Hepatocyte (in vitro differentiated cells): Measurements from ENCODE around the gene PORCN. TPM values are rescaled to one million over a fixed set of nuclear protein-coding genes. Genes with fewer than 3 reads are reported as not detected.
A peak's percentile ranks its signal among the peaks of the same experiment; 100 is the strongest.

ENCODE experiments used
- DNase-seq: peaks from one replicate; pipeline ENCODE4 v3.0.0-alpha.2; 2016; ENCODE audit warnings: low spot score
- H2AFZ ChIP-seq: fragments of 200-600 bp; sonication (generic); 2 replicates; pipeline ENCODE4 v1.6.0; 2016; ENCODE audit warnings: antibody characterized with exemption, mild to moderate bottlenecking
- H3K27ac ChIP-seq: fragments of 200-600 bp; sonication (generic); 2 replicates; pipeline ENCODE4 v1.5.1; 2016; ENCODE audit warnings: mild to moderate bottlenecking
- H3K27me3 ChIP-seq: fragments of 200-600 bp; sonication (generic); 2 replicates; pipeline ENCODE4 v1.6.1; 2016
- H3K36me3 ChIP-seq: fragments of 200-600 bp; sonication (generic); replicated peaks from 2 replicates; pipeline ENCODE4 v1.5.1; 2016; ENCODE audit warnings: low read depth; ENCODE audit not compliant: insufficient read depth
- H3K4me1 ChIP-seq: fragments of 200-600 bp; sonication (generic); 2 replicates; pipeline ENCODE4 v1.5.1; 2016; ENCODE audit warnings: mild to moderate bottlenecking, moderate library complexity; ENCODE audit not compliant: insufficient read depth
- H3K4me2 ChIP-seq: fragments of 200-600 bp; sonication (generic); 2 replicates; pipeline ENCODE4 v1.6.0; 2016
- H3K4me3 ChIP-seq: fragments of 200-600 bp; sonication (generic); 2 replicates; pipeline ENCODE4 v1.5.1; 2016; ENCODE audit warnings: mild to moderate bottlenecking
- H3K79me2 ChIP-seq: fragments of 200-600 bp; sonication (generic); 2 replicates; pipeline ENCODE4 v1.6.0; 2017; ENCODE audit warnings: mild to moderate bottlenecking
- H3K9me2 ChIP-seq: fragments of 200-600 bp; sonication (generic); replicated peaks from 2 replicates; pipeline ENCODE4 v1.6.0; 2017; ENCODE audit warnings: mild to moderate bottlenecking; ENCODE audit not compliant: insufficient read depth
- H3K9me3 ChIP-seq: fragments of 200-600 bp; sonication (generic); 2 replicates; pipeline ENCODE4 v1.5.1; 2016; ENCODE audit warnings: low read depth, mild to moderate bottlenecking
- H4K20me1 ChIP-seq: fragments of 200-600 bp; sonication (generic); 2 replicates; pipeline ENCODE4 v1.6.0; 2016; ENCODE audit warnings: mild to moderate bottlenecking; ENCODE audit not compliant: insufficient read depth, poor library complexity, severe bottlenecking
- CTCF ChIP-seq: fragments of 200-600 bp; sonication (generic); IDR thresholded peaks from 2 replicates; pipeline ENCODE4 v1.5.1; 2016; ENCODE audit warnings: antibody characterized with exemption, mild to moderate bottlenecking; ENCODE audit not compliant: poor library complexity
- EZH2 ChIP-seq: fragments of 200-600 bp; sonication (generic); IDR thresholded peaks from 2 replicates; pipeline ENCODE4 v1.6.1; 2016; ENCODE audit warnings: antibody characterized with exemption, mild to moderate bottlenecking, borderline replicate concordance
- EZH2phosphoT487 ChIP-seq: fragments of 200-600 bp; sonication (generic); IDR thresholded peaks from one replicate; pipeline ENCODE4 v1.6.1; 2018; ENCODE audit warnings: antibody characterized with exemption, mild to moderate bottlenecking, low read depth, moderate library complexity; ENCODE audit not compliant: unreplicated experiment, severe bottlenecking
- WGBS: methylation state at CpG from one replicate; pipeline ENCODE4 v1.1.6; 2016; ENCODE audit warnings: low lambda C conversion rate; ENCODE audit errors: missing lambda C conversion rate; 5-methylcytosine and 5-hydroxymethylcytosine counted together
- polyA plus RNA-seq: library from polyadenylated mRNA; unstranded; fragments of >200 nt; fragmentation: Nextera tagmentation; extraction: Ambion mirVana; gene quantifications from 2 replicates; pipeline ENCODE4 v1.2.1, GENCODE V29; 2016
- total RNA-seq: library from RNA; depleted of rRNA; stranded (reverse); fragments of >200 nt; gene quantifications from 2 replicates; pipeline ENCODE4 v1.2.3, GENCODE V29; 2014

PORCN gene
- total and polyA plus RNA-seq, 2 experiments from 2014 or later = 7.9 to 12.8 TPM

- Histone ChIP-seq H2AFZ (peak overlapping the region; percentile 37), H3K27me3 (no peaks in the 10 kb centered on the region), H3K9me2 (no peaks in the 10 kb centered on the region), H4K20me1 (no peaks in the 10 kb centered on the region), H3K4me2 (peak overlapping the region; percentile 72), H3K27ac (peak overlapping the region; percentile 69), H3K4me1 (no peaks in the 10 kb centered on the region), H3K4me3 (no peak overlapping the region), H3K79me2 (peaks cover 19% of the 10 kb centered on the region), H3K9me3 (no peaks in the 10 kb centered on the region), H3K36me3 (no peaks in the 10 kb centered on the region)
- no peak for DNase-seq
- TF ChIP-seq CTCF = no peak
- TF ChIP-seq EZH2phosphoT487 = no peak
- TF ChIP-seq EZH2 = no peak
- WGBS = 65% methylated on average over 2 of the region's 2 CpGs
Measured at GRCh38 chrX:48520976-48521352, 12.2 kb downstream of the PORCN start.

- Histone ChIP-seq H3K4me3 (peak within 1 kb of the TSS; percentile 77), H3K9me3 (no peaks in the 10 kb centered on the region), H3K4me1 (no peaks in the 10 kb centered on the region), H3K36me3 (no peaks in the 10 kb centered on the region), H3K4me2 (peak within 1 kb of the TSS; percentile 85), H4K20me1 (no peaks in the 10 kb centered on the region), H3K9me2 (no peaks in the 10 kb centered on the region), H2AFZ (peak within 1 kb of the TSS; percentile 55), H3K27ac (peak within 1 kb of the TSS; percentile 94), H3K27me3 (no peaks in the 10 kb centered on the region), H3K79me2 (peaks cover 19% of the 10 kb centered on the region)
- 42% methylated on average over 47 of the region's 66 CpGs for WGBS
- TF ChIP-seq CTCF = no peak
- no peak for TF ChIP-seq EZH2phosphoT487
- TF ChIP-seq EZH2 = no peak
- peak; percentile 93 for DNase-seq
Measured at GRCh38 chrX:48521353-48522243, 12.8 kb downstream of the PORCN start, which contains the start of gene EBP. EBP (plus strand) TSS chrX:48521808; CDS start chrX:48523772, 1,964 bp downstream.

- no peaks in the 10 kb centered on the region for H3K4me1 ChIP-seq
- no peaks in the 10 kb centered on the region for H4K20me1 ChIP-seq
- H3K27ac ChIP-seq = peak overlapping the region; percentile 94
- peaks cover 19% of the 10 kb centered on the region for H3K79me2 ChIP-seq
- H3K4me3 ChIP-seq = peak overlapping the region; percentile 77
- H2AFZ ChIP-seq = peak overlapping the region; percentile 55
- H3K9me2 ChIP-seq = no peaks in the 10 kb centered on the region
- no peak for TF ChIP-seq CTCF
- TF ChIP-seq EZH2phosphoT487 = no peak
- no peak for TF ChIP-seq EZH2
- H3K9me3 ChIP-seq = no peaks in the 10 kb centered on the region
- no peaks in the 10 kb centered on the region for H3K27me3 ChIP-seq
- H3K36me3 ChIP-seq = no peaks in the 10 kb centered on the region
- WGBS = 48% methylated on average over 10 of the region's 10 CpGs
- peak; percentile 53 for DNase-seq
- peak overlapping the region; percentile 85 for H3K4me2 ChIP-seq
Measured at GRCh38 chrX:48522291-48522690, 13.5 kb downstream of the PORCN start.
